AG09319 (cell line): Measurements from ENCODE around the gene KIF21B.

Experiments used
- DNase-seq: peaks from one replicate; pipeline ENCODE4 v3.0.0-alpha.2; 2010; ENCODE audit warnings: low read depth; ENCODE audit errors: extremely low read depth
- CTCF ChIP-seq: IDR thresholded peaks from 2 replicates; pipeline ENCODE4 v1.5.1; 2011; ENCODE audit warnings: low read depth, mild to moderate bottlenecking, inconsistent platforms, low read length, moderate library complexity

The KIF21B gene, protein sequence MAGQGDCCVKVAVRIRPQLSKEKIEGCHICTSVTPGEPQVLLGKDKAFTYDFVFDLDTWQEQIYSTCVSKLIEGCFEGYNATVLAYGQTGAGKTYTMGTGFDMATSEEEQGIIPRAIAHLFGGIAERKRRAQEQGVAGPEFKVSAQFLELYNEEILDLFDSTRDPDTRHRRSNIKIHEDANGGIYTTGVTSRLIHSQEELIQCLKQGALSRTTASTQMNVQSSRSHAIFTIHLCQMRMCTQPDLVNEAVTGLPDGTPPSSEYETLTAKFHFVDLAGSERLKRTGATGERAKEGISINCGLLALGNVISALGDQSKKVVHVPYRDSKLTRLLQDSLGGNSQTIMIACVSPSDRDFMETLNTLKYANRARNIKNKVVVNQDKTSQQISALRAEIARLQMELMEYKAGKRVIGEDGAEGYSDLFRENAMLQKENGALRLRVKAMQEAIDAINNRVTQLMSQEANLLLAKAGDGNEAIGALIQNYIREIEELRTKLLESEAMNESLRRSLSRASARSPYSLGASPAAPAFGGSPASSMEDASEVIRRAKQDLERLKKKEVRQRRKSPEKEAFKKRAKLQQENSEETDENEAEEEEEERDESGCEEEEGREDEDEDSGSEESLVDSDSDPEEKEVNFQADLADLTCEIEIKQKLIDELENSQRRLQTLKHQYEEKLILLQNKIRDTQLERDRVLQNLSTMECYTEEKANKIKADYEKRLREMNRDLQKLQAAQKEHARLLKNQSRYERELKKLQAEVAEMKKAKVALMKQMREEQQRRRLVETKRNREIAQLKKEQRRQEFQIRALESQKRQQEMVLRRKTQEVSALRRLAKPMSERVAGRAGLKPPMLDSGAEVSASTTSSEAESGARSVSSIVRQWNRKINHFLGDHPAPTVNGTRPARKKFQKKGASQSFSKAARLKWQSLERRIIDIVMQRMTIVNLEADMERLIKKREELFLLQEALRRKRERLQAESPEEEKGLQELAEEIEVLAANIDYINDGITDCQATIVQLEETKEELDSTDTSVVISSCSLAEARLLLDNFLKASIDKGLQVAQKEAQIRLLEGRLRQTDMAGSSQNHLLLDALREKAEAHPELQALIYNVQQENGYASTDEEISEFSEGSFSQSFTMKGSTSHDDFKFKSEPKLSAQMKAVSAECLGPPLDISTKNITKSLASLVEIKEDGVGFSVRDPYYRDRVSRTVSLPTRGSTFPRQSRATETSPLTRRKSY (N-terminal part only)

DNA sequence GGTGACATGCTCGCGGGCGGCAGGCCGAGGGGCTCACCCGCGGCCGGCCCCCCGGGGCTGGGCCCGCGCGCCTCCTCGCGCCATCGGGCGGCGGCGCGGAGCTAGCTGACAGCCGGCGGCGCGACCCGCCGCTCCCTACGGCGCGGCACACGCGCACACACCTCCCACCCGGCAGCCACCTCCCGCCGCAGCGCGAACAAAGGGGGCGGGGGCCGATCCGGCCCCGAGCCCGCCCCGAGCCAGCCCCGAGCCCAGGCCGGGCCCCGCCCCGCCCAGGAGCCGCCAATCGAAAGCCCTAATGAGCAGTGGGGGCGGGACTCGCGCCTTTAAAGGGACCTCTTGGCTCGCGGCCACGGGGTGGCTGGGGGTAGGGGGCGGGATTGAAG, at the start of gene KIF21B:
Gene KIF21B (minus strand): TSS at position 198 of the 386 bp plus-strand sequence. CDS start 331 bp downstream, outside the sequence.
- DNase-seq, result no peak
- TF ChIP-seq CTCF, result no peak

DNA sequence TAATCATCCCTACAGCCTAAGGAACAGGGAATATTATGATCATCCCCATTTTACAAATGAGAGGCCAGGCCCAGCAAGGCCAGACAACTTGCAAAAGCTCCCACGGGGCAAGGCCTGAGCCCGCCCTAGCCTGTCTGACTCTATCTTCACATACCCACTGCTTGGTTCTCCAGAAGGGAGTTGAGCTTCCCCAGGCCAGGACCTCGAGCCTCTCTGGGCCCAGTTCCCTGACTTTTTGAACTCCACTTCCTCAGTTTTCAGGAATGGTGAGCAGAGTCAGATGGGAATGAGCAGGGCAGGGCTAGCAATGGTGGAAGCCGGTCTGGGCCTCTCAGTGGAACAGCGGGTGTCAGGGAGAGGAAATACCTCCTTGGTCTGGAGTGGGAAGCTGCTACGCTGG, 49.4 kb upstream of the KIF21B start:
- no peak for DNase-seq
- TF ChIP-seq CTCF, result no peak

DNA sequence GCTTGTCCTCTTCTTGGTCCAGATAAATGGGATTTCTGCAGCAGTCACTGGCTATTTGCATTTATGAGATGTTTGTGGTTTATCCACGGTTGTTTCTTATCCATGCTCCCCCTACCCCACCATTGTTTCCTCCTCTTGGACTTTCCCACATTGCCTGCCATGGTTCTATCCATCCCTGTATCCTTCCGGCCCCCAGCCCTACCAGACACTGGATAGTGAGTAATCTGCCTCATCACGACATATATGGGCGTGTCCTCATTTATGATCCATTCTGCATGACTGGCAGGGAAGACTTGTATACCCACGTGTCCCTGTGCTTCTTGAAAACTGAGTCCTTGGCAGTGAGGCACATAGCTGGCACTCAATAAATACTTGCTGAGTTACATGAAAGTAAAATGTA, 48.6 kb upstream of the KIF21B start:
- TF ChIP-seq CTCF, result no peak
- DNase-seq, result no peak

- TF ChIP-seq CTCF, result no peak
- no peak for DNase-seq
Observed at GRCh38 chr1:201069636-201070035, 46.1 kb upstream of the KIF21B start.

DNA sequence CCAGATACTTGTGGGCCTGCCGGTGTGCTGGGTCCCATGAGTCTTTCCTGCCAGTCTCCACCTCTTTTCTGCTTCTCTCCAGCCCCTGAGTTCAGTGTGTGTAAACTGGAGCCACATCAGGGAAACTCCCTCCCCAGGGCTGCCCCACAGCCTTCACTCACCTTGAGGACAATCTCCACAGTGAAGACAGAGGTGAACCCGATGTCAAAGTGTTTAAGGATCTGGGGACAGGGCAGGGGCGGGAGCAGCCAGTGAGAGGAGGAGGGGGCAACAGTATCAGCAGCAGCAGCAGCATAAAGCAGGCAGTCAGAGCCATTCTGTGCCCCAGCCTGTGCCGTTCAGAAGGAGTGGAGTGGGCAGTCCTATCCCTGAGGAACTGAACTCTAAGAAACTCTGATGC, 45.5 kb upstream of the KIF21B start:
- no peak for TF ChIP-seq CTCF
- DNase-seq, result no peak

- TF ChIP-seq CTCF, result no peak
- no peak for DNase-seq
Observed at GRCh38 chr1:201066986-201067385, 43.5 kb upstream of the KIF21B start.

DNA sequence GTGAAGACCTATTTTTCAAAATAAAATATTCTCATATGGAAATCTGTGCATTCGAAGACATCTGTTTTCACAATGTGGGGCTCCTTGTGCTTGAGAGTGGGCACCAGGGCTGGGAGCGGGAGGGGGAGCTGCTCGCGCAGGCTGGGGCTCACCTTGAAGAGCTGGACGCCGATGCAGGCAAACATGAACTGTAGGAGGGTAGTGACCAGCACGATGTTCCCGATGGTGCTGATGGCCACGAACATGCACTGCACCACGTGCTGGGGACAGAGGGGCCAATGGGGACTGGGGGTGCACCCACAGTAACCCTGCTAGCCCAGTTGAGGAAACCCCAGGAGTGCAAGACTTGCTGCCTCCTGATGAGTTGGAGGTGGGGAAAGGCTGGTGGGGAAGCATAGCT, 42.2 kb upstream of the KIF21B start:
- no peak for TF ChIP-seq CTCF
- DNase-seq, result no peak
